HFFc6 (cell line): Measurements from ENCODE around the gene TOX2. TPM values are rescaled to one million over a fixed set of nuclear protein-coding genes. Genes with fewer than 3 reads are reported as not detected.

Experiments
- DNase-seq: peaks from one replicate; pipeline ENCODE4 v3.0.0-alpha.2; 2018
- H3K27ac Mint-ChIP-seq: 2 replicates; pipeline ENCODE4 v1.8.0; 2020; ENCODE audit warnings: mild to moderate bottlenecking, mixed read lengths
- H3K27me3 Mint-ChIP-seq: 2 replicates; pipeline ENCODE4 v1.8.0; 2021; ENCODE audit warnings: mild to moderate bottlenecking, moderate library complexity, mixed read lengths; ENCODE audit not compliant: insufficient read depth
- H3K36me3 Mint-ChIP-seq: 2 replicates; pipeline ENCODE4 v1.8.0; 2021; ENCODE audit warnings: low read depth, mixed read lengths
- H3K4me1 Mint-ChIP-seq: 2 replicates; pipeline ENCODE4 v1.8.0; 2020; ENCODE audit warnings: low read depth, mixed read lengths
- H3K4me3 Mint-ChIP-seq: 2 replicates; pipeline ENCODE4 v1.8.0; 2020; ENCODE audit warnings: mild to moderate bottlenecking, moderate library complexity, mixed read lengths
- H3K9me3 Mint-ChIP-seq: 2 replicates; pipeline ENCODE4 v1.8.0; 2020; ENCODE audit warnings: mild to moderate bottlenecking, mixed read lengths
- CTCF ChIP-seq: fragments of 200-600 bp; sonication (generic); IDR thresholded peaks from 2 replicates; pipeline ENCODE4 v1.5.0; 2021; ENCODE audit warnings: antibody characterized with exemption, mild to moderate bottlenecking
- total RNA-seq, 6 experiments: library from RNA; stranded (reverse); fragmentation: NEBNext Ultra II Directional; extraction: Animal tissue kit (Norgen Biotek cat#: 25700); gene quantifications; 2 replicates in 1 of 6; 3 replicates in 5 of 6; pipeline ENCODE4 v1.2.3, GENCODE V29; 2021

Gene TOX2
- total RNA-seq, 6 experiments from 2014 or later: 46.1 to 68.2 (median 60.2) TPM

GRCh38 chr20:43925801-43926200 is 11.1 kb downstream of the TOX2 start:
- DNase-seq: peak; percentile 45
- Mint-ChIP-seq H3K36me3 (no peaks in the 10 kb centered on the region; the same call in 1 of the 2 replicates), H3K9me3 (no peaks in the 10 kb centered on the region), H3K27ac (peak overlapping the region; percentile 78), H3K27me3 (no peaks in the 10 kb centered on the region), H3K4me3 (peak overlapping the region; percentile 31), H3K4me1 (peaks cover 65% of the 10 kb centered on the region)
- TF ChIP-seq CTCF: peak; percentile 24; the same call in 1 of the 2 replicates

GRCh38 chr20:43926287-43927050 is 11.8 kb downstream of the TOX2 start:
- Mint-ChIP-seq H3K27ac (peak overlapping the region; percentile 78), H3K36me3 (peaks cover 2% of the 10 kb centered on the region; the same call in 1 of the 2 replicates), H3K4me3 (peak overlapping the region; percentile 31), H3K4me1 (peaks cover 65% of the 10 kb centered on the region), H3K9me3 (no peaks in the 10 kb centered on the region), H3K27me3 (no peaks in the 10 kb centered on the region)
- DNase-seq: no peak
- no peak for TF ChIP-seq CTCF

- peaks cover 24% of the 10 kb centered on the region for H3K4me1 Mint-ChIP-seq
- H3K9me3 Mint-ChIP-seq: no peaks in the 10 kb centered on the region
- no peak for TF ChIP-seq CTCF
- DNase-seq: no peak
- H3K27me3 Mint-ChIP-seq: no peaks in the 10 kb centered on the region; the same call in 1 of the 2 replicates
- 0 out of 2 replicates have a peak, but pooled peaks cover 4% of the 10 kb centered on the region for H3K36me3 Mint-ChIP-seq
- H3K4me3 Mint-ChIP-seq: no peak overlapping the region
- no peak overlapping the region for H3K27ac Mint-ChIP-seq
Observed at GRCh38 chr20:43931976-43932375, 17.3 kb downstream of the TOX2 start.

GRCh38 chr20:43934833-43935232 is 20.2 kb downstream of the TOX2 start:
- H3K9me3 Mint-ChIP-seq: no peaks in the 10 kb centered on the region

GRCh38 chr20:43936104-43936770 is 21.6 kb downstream of the TOX2 start:
- H3K27ac Mint-ChIP-seq: 0 out of 2 replicates have a peak overlapping the region, but pooled peaks have one; percentile 3
- no peak for TF ChIP-seq CTCF
- H3K4me1 Mint-ChIP-seq: peaks cover 59% of the 10 kb centered on the region
- H3K36me3 Mint-ChIP-seq: 0 out of 2 replicates have a peak, but pooled peaks cover 4% of the 10 kb centered on the region
- peaks cover 2% of the 10 kb centered on the region for H3K27me3 Mint-ChIP-seq
- no peaks in the 10 kb centered on the region for H3K9me3 Mint-ChIP-seq
- H3K4me3 Mint-ChIP-seq: no peak overlapping the region
- DNase-seq: no peak

More at GRCh38 chr20:43934833-43935232, 20.2 kb downstream of the TOX2 start:
- no peak overlapping the region for H3K27ac Mint-ChIP-seq
- no peak for TF ChIP-seq CTCF
- no peak overlapping the region for H3K4me3 Mint-ChIP-seq
- no peak for DNase-seq
- H3K27me3 Mint-ChIP-seq: peaks cover 2% of the 10 kb centered on the region
- peaks cover 46% of the 10 kb centered on the region for H3K4me1 Mint-ChIP-seq
- 0 out of 2 replicates have a peak, but pooled peaks cover 4% of the 10 kb centered on the region for H3K36me3 Mint-ChIP-seq
